ENCODE results near the gene PLEKHM3.

DNA sequence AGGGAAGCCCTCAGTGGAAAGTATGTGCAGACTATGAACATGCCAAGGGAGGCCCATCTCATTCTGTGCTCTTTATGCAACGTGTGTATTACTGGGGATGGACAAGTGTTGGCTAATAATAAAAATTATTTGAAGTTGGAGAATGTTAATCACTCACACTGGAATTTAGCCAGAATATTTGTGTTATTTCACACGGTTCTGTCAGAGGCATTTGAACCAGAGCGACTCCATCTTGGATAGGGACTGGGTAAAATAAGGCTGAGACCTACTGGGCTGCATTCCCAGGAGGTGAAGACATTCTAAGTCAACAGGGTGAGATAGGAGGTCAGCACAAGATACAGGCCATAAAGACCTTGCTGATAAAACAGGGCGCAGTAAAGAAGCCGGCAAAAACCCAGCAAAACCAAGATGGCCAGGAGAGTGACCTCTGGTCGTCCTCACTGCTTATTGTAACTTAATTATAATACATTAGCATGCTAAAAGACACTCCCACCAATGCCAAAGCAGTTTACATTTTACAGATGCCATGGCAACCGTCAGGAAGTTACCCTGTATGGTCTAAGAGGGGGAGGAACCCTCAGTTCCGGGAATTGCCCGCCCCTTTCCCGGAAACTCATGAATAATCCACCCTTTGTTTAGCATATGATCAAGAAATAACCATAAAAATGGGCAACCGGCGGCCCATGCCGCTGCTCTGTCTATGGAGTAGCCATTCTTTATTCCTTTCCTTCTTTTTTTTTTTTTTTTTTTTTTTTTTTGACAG lies 253.1 kb downstream of the PLEKHM3 start:
- TF ChIP-seq, protein P1, sequence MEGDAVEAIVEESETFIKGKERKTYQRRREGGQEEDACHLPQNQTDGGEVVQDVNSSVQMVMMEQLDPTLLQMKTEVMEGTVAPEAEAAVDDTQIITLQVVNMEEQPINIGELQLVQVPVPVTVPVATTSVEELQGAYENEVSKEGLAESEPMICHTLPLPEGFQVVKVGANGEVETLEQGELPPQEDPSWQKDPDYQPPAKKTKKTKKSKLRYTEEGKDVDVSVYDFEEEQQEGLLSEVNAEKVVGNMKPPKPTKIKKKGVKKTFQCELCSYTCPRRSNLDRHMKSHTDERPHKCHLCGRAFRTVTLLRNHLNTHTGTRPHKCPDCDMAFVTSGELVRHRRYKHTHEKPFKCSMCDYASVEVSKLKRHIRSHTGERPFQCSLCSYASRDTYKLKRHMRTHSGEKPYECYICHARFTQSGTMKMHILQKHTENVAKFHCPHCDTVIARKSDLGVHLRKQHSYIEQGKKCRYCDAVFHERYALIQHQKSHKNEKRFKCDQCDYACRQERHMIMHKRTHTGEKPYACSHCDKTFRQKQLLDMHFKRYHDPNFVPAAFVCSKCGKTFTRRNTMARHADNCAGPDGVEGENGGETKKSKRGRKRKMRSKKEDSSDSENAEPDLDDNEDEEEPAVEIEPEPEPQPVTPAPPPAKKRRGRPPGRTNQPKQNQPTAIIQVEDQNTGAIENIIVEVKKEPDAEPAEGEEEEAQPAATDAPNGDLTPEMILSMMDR (IDR thresholded peaks at IDR 0.05; ENCODE audit: low read depth, low read length), result no peak
- no peak for TF ChIP-seq EZH2phosphoT487 (IDR thresholded peaks at IDR 0.05; ENCODE audit: low read depth)

Measured in OCI-LY3 (cell line).